Measurements from ENCODE around the gene KDELR1.
A peak's percentile ranks its signal among the peaks of the same experiment; 100 is the strongest.

KDELR1 gene

GRCh38 chr19:48391100-48392005 is at the start of gene KDELR1:
TSS of gene KDELR1 (minus strand) at chr19:48391551. CDS start at chr19:48391358, 193 bp downstream.
- DNase-seq = peak; percentile 56

DNA sequence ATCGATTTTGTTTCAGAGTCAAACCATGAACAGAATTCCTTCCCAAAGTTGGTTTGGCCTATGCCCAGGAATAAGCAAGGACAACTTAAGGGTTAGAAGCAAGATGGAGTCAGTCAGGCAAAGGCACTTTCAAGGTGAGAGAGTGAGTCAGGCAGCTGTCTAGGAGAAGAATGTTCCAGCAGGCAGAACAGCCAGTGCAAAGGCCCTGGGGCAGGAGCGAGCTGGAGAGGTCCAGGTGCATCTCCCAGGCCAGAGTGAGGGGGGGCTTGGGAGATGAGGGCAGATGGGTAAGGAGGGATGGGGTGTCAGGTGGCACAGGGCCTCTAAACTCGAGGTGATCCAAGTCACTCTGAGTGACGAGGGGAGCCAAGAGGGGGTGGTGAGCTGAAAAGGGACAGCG is 45.2 kb upstream of the KDELR1 start:
- DNase-seq = no peak

GRCh38 chr19:48433337-48433736 is 42.0 kb upstream of the KDELR1 start:
- DNase-seq = no peak

- no peak for DNase-seq
Measured at GRCh38 chr19:48428670-48429069, 37.3 kb upstream of the KDELR1 start.

- no peak for DNase-seq
Measured at GRCh38 chr19:48424694-48425219, 33.4 kb upstream of the KDELR1 start.

DNA sequence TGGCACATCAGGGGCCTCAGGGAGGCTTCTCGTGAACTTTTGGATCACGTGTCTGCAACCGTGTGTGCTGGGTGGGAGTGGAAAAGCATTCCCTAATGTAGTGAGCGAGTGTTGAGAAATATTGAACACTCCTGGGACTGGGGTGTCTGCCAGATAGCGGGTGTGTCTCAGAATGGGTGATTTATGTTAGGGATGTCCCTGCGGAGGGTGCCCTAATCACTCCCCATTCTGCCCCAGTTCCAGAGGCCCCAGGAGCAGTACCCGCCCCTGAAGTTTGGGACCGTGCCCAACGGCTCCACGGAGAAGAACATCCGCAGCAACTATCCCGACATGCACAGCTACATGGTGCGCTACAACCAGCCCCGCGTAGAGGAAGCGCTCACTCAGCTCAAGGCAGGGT is 30.2 kb upstream of the KDELR1 start:
- DNase-seq = no peak

DNA sequence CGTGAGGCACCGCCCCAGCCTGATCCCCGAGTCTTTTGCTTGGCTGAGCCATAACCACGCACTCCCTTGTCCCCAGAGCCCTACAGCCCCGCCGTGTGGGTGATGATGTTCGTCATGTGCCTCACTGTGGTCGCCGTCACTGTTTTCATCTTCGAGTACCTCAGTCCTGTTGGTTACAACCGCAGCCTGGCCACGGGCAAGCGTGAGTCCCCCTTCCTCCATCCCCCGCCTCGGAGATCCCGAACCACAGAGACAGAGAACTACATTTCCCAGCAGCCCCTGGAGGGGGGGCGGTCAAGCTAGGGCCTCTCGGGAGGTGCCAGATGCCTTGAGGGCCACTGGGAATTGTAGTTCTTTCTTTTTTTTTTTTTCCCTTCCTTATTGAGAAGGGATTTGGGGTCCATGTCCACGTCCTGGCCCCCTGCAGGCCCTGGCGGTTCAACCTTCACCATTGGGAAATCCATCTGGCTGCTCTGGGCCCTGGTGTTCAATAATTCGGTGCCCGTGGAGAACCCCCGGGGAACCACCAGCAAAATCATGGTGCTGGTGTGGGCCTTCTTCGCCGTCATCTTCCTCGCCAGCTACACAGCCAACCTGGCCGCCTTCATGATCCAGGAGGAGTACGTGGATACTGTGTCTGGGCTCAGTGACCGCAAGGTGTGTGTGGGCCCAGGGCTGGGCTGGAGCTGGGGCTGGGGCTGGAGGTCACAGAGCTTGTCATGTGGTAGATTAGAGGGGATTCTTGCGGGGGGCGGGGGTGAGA is 28.0 kb upstream of the KDELR1 start:
- no peak for DNase-seq

DNA sequence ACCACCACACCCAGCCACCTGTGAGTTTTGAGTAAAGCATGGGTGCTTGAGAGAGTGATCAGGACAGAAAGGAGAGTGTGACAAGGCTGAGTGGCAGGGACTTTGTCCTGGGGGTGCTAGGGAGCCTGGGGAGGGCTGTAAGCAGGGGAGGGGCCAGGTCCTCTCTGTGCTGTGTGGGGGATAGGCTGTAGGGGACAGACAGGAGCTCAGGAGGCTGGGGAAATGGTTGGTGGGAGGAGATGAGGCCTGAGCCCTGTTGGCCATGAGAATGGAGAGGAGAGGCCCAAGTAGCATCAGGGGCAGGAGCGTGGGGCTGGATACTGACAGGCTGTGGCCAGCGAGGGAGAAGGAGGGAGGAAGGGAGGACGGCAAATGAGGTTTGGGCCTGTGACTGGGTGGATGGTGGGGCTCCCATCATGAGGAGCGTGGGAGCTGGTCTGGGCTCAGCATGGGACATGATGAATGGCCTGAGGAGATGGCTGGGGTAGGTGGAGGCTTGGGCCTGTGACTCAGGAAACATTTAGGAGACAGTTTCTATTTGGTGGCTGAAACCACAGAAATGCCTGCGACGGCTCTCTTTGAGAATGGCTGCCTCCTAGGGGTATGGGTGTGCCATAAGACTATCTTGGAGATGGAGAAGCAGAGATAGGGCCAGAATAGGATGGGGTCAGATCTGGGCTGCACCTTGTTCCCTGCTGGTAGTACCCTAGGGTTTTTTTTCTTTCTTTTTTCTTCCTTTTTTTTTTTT is 27.1 kb upstream of the KDELR1 start:
- DNase-seq = no peak

- DNase-seq = no peak
Measured at GRCh38 chr19:48417421-48417820, 26.1 kb upstream of the KDELR1 start.

GRCh38 chr19:48415806-48416221 is 24.5 kb upstream of the KDELR1 start:
- DNase-seq = no peak

DNA sequence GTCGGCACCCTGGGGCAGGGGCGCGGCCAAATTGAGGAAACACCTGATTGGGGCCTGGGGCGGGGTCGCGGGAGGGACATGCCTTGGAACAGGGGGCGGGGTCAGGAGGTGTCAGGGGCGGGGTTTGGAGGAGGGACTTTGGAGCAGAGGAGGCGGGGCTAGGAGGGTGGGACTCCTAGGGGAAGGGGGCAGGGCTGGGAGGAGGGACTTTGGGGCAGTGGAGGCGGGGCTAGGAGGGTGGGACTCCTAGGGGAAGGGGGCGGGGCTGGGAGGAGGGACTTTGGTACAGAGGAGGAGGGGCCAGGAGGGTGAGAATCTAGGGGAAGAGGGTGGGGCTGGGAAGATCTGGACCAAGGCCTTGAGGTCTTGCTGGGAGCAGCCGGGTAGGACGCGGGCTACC is 24.0 kb upstream of the KDELR1 start:
- peak; percentile 62 for DNase-seq

GRCh38 chr19:48413879-48414587 is 22.7 kb upstream of the KDELR1 start:
- no peak for DNase-seq

- DNase-seq = no peak
Measured at GRCh38 chr19:48405850-48406249, 14.5 kb upstream of the KDELR1 start.

DNA sequence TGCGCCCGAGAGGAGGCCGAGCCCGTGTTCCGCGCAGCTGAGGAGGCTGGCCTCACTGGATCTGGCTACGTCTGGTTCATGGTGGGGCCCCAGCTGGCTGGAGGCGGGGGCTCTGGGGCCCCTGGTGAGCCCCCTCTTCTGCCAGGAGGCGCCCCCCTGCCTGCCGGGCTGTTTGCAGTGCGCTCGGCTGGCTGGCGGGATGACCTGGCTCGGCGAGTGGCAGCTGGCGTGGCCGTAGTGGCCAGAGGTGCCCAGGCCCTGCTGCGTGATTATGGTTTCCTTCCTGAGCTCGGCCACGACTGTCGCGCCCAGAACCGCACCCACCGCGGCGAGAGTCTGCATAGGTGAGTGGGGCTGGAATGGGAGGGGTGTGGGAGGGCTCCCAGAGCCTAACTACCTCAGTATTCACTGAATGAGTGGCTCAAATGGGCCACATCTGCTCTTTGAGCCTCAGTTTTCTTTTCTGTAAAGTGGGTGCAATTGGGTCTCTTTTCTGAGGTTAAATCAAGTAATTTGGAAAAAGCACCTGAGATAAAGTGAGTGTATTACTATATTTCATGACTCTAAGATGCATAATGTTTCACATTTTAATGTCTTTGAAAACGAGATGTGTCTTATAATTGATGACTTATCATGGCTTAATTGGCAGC is 13.8 kb upstream of the KDELR1 start:
- no peak for DNase-seq

DNA sequence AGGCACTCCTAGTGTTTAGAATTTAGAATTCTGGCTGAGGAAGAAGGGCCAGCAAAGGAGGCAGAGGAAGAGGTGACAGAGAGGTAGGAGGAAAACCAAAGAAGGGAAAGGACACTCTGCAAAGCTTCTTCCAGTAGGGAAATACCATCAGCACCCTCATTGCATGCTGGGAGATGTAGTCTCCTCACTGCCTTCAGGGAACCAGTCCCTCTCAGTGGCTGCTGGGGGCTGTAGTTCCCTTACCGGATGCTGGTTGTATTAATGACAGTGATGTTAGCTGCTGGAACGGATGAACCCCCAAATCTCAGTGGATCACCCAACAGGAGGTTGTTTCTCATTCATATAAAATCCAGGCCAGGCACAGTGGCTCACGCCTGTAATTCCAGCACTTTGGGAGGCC is 12.3 kb upstream of the KDELR1 start:
- peak; percentile 14 for DNase-seq

DNA sequence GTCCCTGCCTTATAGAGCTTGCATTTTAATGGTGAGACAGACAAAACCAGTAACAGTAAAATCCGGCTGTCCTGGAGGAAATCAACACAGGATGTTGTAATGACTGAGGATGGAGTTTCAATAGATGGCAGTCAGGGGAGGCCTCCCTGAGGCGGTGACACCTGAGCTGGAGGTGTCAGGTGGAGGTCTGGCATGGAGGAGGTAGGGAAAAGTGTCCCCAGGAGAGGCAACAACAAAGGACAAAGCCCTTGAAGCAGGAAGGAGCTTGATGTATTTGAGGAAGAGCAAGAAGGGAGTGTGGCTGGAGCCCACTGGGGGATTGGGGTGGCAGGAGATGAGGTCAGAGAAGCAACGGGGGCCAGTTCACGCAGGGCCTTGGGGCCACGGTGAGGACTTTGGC is 9.9 kb upstream of the KDELR1 start:
- DNase-seq = no peak

- DNase-seq = peak; percentile 62
Measured at GRCh38 chr19:48400018-48400742, 8.8 kb upstream of the KDELR1 start.

- peak; percentile 83 for DNase-seq
Measured at GRCh38 chr19:48398375-48399235, 7.3 kb upstream of the KDELR1 start.

- DNase-seq = no peak
Measured at GRCh38 chr19:48398102-48398374, 6.7 kb upstream of the KDELR1 start.
